Heart right ventricle (tissue), 16 donors: ENCODE results near the gene CNPY4. TPM values are rescaled to one million over a fixed set of nuclear protein-coding genes. Genes with fewer than 3 reads are reported as not detected.

Experiments
- ATAC-seq, 8 donors: fragments of 200-7000 bp; cut with Tn5 transposase; one replicate each; pipeline ENCODE4 v1.9.1; 2020; ENCODE audit warnings: mild to moderate bottlenecking in 8 of 8, moderate library complexity in 8 of 8, moderate number of reproducible peaks in 1 of 8
- DNase-seq, 2 donors: peaks; one replicate each; pipeline ENCODE4 v3.0.0-alpha.2; 2020
- H3K27ac ChIP-seq, 10 donors: fragments of 200-600 bp; sonication (generic) in 2 of 10; one replicate each; pipeline versions ENCODE4 v1.5.0 to v1.8.0; 2020 to 2022; ENCODE audit warnings: mild to moderate bottlenecking in 3 of 10
- H3K27me3 ChIP-seq, 7 donors: fragments of 200-600 bp; one replicate each; pipeline ENCODE4 v1.8.0; 2021 to 2022; ENCODE audit warnings: mild to moderate bottlenecking in 2 of 7
- H3K36me3 ChIP-seq, 9 donors: fragments of 200-600 bp; sonication (generic) in 1 of 9; one replicate each; pipeline versions ENCODE4 v1.5.0 to v1.8.0; 2020 to 2022; ENCODE audit warnings: mild to moderate bottlenecking in 2 of 9
- H3K4me1 ChIP-seq, 9 donors: fragments of 200-600 bp; sonication (generic) in 1 of 9; one replicate each; pipeline versions ENCODE4 v1.5.0 to v1.8.0; 2020 to 2022; ENCODE audit warnings: mild to moderate bottlenecking in 4 of 9
- H3K4me3 ChIP-seq, 10 donors: fragments of 200-600 bp; sonication (generic) in 2 of 10; one replicate each; pipeline versions ENCODE4 v1.5.0 to v1.8.0; 2020 to 2022; ENCODE audit warnings: mild to moderate bottlenecking in 7 of 10, moderate library complexity in 2 of 10
- H3K9me3 ChIP-seq, 11 donors: fragments of 200-600 bp in 10 of 11; sonication (generic) in 2 of 11; one replicate each; pipeline versions ENCODE4 v1.5.0 to v1.8.0; 2013 to 2022; ENCODE audit warnings: mild to moderate bottlenecking in 2 of 11, control low read depth in 1 of 11, moderate library complexity in 1 of 11
- WGBS, 2 donors: extraction: QIAGEN DNeasy Blood & Tissue Kit; methylation state at CpG; one replicate each; pipeline ENCODE4 v1.1.7; 2013; ENCODE audit warnings: inconsistent platforms in 1 of 2; 5-methylcytosine and 5-hydroxymethylcytosine counted together
- intact Hi-C, 10 donors: fragments of 100-400 bp; cut with DNase I; formaldehyde crosslinking; loops; one replicate each; pipeline versions ENCODE4 v1.11.1 to v1.14.2; 2022
- polyA plus RNA-seq, 2 donors: library from polyadenylated mRNA; stranded (reverse); fragments of 200-250 nt; gene quantifications; one replicate each; pipeline ENCODE4 v1.2.3, GENCODE V29; 2013
- total RNA-seq, 10 donors: library from RNA; stranded (reverse); fragmentation: NEBNext Ultra II Directional in 3 of 10; extraction: Animal tissue kit (Norgen Biotek cat#: 25700) in 3 of 10; gene quantifications; one replicate each; pipeline versions ENCODE4 v1.2.1 to v1.2.4, GENCODE V29; 2021 to 2023
- TF ChIP-seq, protein P1 (sequence below), 9 donors: fragments of 200-600 bp; sonication (generic) in 2 of 9; IDR thresholded peaks; one replicate each; pipeline versions ENCODE4 v1.5.0 to v1.8.0; 2021 to 2022; ENCODE audit warnings: antibody characterized with exemption in 9 of 9, mild to moderate bottlenecking in 5 of 9, moderate library complexity in 1 of 9
- donor health status: Arrhythmogenic right ventricular cardiomyopathy.
- donor health status: ischemic (EF 13 %, LVEDD 7.1; RV severe dilation, severe dysfunction).
- donor health status: healthy with polysubstance abuse.
- donor health status: DM: no; HTN: yes; CAD: no.
- donor health status: DM: no; HTN: no; CAD: no.
- donor health status: ischemic (EF 25% LVEDD 6.9; RV normal size, moderate dysfunction).
- donor health status: ischemic (EF 25% LVEDD 5.7; RV mildly dilated, moderate dysfunction).
- donor health status: healthy.
- donor health status: DM: yes; HTN: yes; CAD: no.
- donor health status: Ischemic cardiomyopathy.
- donor health status: ischemic (EF 35%, LVEDD 5.7; RV mildly dilated, moderate dysfunction).
- donor health status: nonischemic (EF 11% LVEDD 7.7; RV severe dilation, severe dysfunction).
- donor health status: DM: yes; HTN: yes; CAD: no.
- donor health status: PGD.
- donor health status: ischemic (EF 29% LVEDD 5.4; RV normal size, mild dysfunction).
- donor health status: nonischemic (EF 23%, LVEDD 6.1; RV moderate dilation, normal function).

CNPY4 gene
- total and polyA plus RNA-seq, 12 donors, result 4.9 to 13.7 (median 7.4) TPM

GRCh38 chr7:100153708-100154535 is 34.5 kb downstream of the CNPY4 start:
- peaks cover 0 to 67% (median 32%) of the 10 kb centered on the region in 9 donors for H3K36me3 ChIP-seq

DNA sequence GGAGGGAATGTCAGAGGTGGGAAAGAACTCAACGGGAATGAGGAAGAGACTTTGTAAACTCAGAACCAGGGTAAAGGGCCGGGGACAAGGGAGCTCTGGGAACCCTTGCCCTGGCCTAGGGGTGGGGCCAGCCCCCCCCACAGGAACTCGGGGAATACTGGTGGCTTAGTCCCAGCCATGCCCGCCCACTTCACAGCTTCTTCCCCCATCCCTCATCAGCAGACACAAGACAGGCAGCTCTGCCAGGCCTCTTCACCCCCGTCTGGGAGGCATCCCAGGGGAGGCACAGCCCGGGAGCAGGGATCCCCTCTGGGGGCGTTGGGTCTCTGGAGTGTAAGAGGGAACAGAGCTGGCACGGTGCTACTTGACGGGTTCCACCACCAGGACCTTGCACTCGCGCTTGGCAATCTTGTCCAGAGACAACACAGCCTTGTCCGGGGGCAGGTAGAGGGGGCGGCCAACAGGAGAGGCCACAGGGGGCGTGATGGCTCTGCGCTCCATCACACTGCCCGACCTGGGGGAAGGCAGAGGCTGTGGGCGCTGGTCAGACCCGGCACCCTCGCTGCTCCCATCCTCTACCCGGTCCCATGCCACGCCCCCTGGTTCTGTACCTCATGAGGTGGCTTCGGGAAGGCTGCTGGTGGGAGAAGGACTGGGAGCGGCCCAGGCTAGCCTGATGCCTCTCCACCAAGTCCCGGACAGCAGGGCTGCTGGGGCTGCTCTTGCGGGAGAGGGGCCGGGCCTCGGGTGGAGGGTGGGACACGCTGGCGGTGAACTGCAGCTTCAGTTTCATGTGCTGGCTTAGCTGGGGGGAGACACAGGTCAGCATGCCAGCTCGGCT is 35.4 kb downstream of the CNPY4 start:
- DNase-seq (no peak), ATAC-seq (peak in 1 of 8 donors; percentile 3)
- no peak overlapping the region for H3K4me3 ChIP-seq
- peaks cover 8 to 82% (median 24%) of the 10 kb centered on the region in 9 donors for H3K4me1 ChIP-seq
- no peak overlapping the region for H3K27ac ChIP-seq
- no peaks in the 10 kb centered on the region for H3K9me3 ChIP-seq
- H3K36me3 ChIP-seq, result peaks cover 0 to 67% (median 32%) of the 10 kb centered on the region in 9 donors
- intact Hi-C loops, result loop anchor here in 1 of 10 donors (10.0 kb wide), 1 partner anchor 60 kb away; the partner anchor contains the start of gene PVRIG
- TF ChIP-seq, protein P1, sequence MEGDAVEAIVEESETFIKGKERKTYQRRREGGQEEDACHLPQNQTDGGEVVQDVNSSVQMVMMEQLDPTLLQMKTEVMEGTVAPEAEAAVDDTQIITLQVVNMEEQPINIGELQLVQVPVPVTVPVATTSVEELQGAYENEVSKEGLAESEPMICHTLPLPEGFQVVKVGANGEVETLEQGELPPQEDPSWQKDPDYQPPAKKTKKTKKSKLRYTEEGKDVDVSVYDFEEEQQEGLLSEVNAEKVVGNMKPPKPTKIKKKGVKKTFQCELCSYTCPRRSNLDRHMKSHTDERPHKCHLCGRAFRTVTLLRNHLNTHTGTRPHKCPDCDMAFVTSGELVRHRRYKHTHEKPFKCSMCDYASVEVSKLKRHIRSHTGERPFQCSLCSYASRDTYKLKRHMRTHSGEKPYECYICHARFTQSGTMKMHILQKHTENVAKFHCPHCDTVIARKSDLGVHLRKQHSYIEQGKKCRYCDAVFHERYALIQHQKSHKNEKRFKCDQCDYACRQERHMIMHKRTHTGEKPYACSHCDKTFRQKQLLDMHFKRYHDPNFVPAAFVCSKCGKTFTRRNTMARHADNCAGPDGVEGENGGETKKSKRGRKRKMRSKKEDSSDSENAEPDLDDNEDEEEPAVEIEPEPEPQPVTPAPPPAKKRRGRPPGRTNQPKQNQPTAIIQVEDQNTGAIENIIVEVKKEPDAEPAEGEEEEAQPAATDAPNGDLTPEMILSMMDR (IDR thresholded peaks at IDR 0.05), result no peak
- H3K27me3 ChIP-seq, result no peaks in the 10 kb centered on the region
- WGBS, 2 donors, result 68 to 74% methylated on average over 28 to 30 of the region's 30 CpGs

More at GRCh38 chr7:100153708-100154535, 34.5 kb downstream of the CNPY4 start:
- no peak overlapping the region for H3K4me3 ChIP-seq
- peaks cover 13 to 85% (median 28%) of the 10 kb centered on the region in 9 donors for H3K4me1 ChIP-seq
- TF ChIP-seq, protein P1 (IDR thresholded peaks at IDR 0.05), result no peak
- H3K27ac ChIP-seq, result peak overlapping the region in 1 of 10 donors; percentile 20
- no peaks in the 10 kb centered on the region for H3K27me3 ChIP-seq
- WGBS, 2 donors, result 77 to 80% methylated on average over 16 of the region's 16 CpGs
- ATAC-seq, result no peak
- intact Hi-C loops, result loop anchor here in 1 of 10 donors (10.0 kb wide), 1 partner anchor 61 kb away; the partner anchor contains the start of gene PVRIG
- no peaks in the 10 kb centered on the region for H3K9me3 ChIP-seq
- DNase-seq, result no peak

DNA sequence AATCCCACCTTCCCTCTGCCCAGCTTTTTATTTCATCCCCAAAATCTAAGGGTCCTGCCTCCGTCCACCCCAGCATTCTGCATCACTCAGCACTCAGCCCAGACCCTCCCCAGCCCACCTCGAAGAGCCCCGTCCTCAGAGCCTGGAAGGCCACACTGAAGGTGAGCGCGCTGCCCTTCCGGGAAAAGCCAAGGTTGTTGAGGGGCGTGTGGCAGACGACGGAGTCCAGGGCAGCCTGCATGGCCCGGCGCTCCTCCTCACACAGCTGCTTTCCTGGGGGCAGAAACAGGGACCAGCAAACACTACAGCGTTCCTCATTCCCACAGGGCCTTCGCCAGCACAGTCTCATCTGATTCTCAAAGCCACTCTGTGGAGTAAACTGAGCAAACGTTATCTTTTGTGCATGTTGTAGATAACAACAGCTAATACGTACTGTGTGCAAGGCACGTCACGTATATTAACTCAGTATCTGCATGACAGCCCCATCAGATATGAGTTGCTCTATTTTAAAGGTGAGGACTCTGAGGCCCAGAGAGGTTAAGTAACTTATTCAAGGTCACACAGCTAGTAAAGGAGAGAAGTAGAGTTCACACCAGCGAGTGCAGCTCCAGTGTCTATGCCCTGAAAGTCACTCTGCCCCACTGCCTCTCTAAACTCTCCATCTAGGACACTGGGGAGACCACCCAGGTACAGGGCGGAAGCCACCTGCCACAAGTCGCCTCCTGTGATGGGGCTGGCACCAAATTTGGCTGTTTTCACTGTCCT is 36.3 kb downstream of the CNPY4 start:
- WGBS, 2 donors, result 80 to 81% methylated on average over 20 of the region's 20 CpGs
- DNase-seq, result no peak
- Histone ChIP-seq H3K4me1 (peaks cover 7 to 73% (median 20%) of the 10 kb centered on the region in 9 donors), H3K9me3 (no peaks in the 10 kb centered on the region), H3K27me3 (no peaks in the 10 kb centered on the region), H3K36me3 (peaks cover 0 to 63% (median 32%) of the 10 kb centered on the region in 9 donors), H3K4me3 (no peak overlapping the region), H3K27ac (no peak overlapping the region)
- TF ChIP-seq, protein P1 (IDR thresholded peaks at IDR 0.05), result no peak
- no peak for ATAC-seq
- intact Hi-C loops, result loop anchor here in 1 of 10 donors (10.0 kb wide), 1 partner anchor 59 kb away; the partner anchor contains the start of gene PVRIG
